Mammary epithelial cell (primary cell): ENCODE data around the gene CDH5.

Source experiments
- CTCF ChIP-seq, 2 donors: IDR thresholded peaks in 1 of 2; conservative IDR thresholded peaks in 1 of 2; 2 replicates each; pipeline ENCODE4 v1.5.1; 2011 to 2012; ENCODE audit warnings: inconsistent platforms in 2 of 2, low read length in 2 of 2, mild to moderate bottlenecking in 2 of 2, control low read depth in 1 of 2, low read depth in 1 of 2; ENCODE audit not compliant: insufficient read depth in 1 of 2; ENCODE audit errors: extremely low read depth in 1 of 2
- EZH2 ChIP-seq: IDR thresholded peaks from 2 replicates; pipeline ENCODE4 v1.6.1; 2012; ENCODE audit warnings: low read length, inconsistent platforms, borderline replicate concordance

GRCh38 chr16:66402591-66403230 is 36.2 kb downstream of the CDH5 start:
- TF ChIP-seq CTCF (conservative IDR thresholded peaks at IDR 0.05 in 1 of 2, IDR thresholded peaks at IDR 0.05 in 1 of 2; ENCODE audit: extremely low read depth in 1 of 2, insufficient read depth in 1 of 2, low read depth in 1 of 2, low read length in 2 of 2): no peak
- TF ChIP-seq EZH2: no peak
